GM19025 (cell line): ENCODE measurements around the gene BCR.

Experiments
- ATAC-seq: cut with Tn5 transposase; IDR thresholded peaks from one replicate; pipeline ENCODE4 v1.9.1; 2021; ENCODE audit warnings: mild to moderate bottlenecking, low read depth, moderate library complexity; ENCODE audit not compliant: unreplicated experiment

Gene BCR

DNA sequence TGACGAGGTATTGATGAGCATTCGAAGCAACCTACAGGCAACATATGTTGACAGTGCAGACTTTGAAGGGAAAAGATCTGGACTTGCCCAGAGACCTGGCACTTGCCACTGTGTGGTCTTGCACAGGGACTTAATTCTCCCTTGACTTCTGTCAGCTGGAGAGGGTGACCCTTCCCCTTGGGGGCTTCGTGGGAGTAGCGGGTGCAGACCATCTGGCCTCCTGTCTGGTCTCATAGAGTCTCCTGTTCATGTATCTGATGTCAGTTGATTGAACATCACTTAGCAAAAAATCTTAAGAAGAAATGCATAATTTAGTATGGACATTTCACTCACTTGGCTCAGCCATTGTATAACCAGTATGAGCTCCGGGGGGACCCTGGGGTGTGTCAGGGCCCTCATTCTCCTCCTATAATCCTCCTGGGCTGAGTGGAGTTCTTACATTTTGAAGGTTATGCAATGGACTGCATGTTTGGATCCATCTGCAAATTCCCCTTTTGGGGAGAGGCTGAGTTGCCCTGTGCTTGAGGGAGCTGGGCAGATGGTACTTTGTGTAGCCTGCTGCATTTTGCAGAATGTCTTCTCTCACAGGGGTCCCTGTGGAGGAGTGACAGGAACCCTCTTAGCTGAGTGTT is 13.0 kb downstream of the BCR start:
- no peak for ATAC-seq

DNA sequence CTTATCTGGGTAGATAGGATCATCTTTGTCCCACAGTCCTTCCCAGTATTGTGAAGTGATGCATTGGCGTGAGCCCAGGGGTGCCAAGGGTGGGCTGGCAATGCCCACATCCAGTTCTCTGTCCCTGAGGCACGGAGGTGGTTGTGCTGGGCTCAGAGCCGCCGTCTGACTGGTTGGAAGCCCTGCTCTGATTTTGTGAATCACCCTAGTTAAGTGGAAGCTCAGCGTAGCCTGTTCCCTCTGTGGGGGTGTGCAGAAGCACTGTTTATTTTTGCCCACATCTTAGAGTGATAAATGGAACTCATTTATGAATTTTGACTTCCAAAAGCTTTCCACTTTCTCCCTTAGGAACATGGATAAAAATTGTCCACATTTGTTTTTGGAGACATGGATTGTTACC is 13.6 kb downstream of the BCR start:
- no peak for ATAC-seq

DNA sequence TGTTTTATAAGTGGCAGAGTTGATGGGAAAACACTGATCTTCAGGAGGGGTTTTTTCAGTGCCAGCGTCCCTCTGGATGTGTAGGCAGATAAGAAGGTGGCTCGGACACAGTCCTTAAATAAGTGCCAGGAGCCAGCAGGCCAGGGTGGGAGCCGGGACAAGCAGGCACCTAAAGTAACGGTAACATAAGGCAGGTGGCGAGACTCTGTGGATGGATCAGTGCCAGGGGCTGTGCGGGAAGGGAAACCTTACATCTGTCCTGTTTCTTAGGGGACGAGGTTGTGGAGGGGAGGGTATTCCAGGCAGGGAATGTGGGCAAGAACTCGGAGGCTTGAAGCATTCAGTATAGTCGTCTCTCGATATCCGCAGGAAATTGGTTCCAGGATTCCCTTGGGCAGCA is 15.9 kb downstream of the BCR start:
- ATAC-seq: no peak

DNA sequence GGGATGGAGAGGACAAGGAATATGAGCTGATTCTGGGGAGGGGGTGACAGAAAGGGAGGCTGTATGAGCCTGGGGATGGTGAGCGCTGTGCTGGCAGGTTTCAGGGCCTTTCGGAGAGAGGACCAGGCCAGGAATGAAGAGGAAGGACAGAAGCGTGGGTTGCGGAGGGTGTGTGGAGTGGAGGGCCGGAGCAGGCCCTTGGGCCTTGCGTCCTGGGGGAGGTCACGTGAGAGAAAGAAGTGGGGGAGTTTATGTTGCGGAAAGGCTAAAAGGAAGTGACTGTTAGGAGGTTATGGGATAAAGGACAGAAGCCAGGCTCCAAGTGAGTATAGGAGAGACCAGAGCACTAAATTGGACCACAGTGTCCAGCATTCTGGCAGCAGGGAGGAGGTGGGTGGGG is 17.5 kb downstream of the BCR start:
- ATAC-seq: no peak

DNA sequence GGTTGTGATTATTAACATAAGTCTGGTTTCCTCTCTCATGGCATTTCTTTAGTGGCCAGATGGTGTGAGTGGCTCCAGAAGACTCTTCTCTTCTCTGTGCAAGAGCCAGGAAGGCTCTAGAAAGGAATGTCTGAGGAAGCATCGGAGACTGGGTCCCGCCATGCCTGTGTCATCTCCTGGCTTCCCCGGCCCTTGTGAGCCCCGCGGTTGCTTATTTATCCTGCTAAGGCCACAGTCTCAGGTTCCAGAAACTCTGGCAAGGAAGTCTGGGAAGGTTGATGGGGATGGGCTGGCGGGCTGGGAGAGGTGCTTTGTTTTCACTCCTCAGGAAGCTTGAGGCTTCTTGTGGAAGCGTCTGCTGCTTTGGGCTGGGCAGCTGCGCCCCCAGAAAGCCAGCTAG is 18.9 kb downstream of the BCR start:
- no peak for ATAC-seq

DNA sequence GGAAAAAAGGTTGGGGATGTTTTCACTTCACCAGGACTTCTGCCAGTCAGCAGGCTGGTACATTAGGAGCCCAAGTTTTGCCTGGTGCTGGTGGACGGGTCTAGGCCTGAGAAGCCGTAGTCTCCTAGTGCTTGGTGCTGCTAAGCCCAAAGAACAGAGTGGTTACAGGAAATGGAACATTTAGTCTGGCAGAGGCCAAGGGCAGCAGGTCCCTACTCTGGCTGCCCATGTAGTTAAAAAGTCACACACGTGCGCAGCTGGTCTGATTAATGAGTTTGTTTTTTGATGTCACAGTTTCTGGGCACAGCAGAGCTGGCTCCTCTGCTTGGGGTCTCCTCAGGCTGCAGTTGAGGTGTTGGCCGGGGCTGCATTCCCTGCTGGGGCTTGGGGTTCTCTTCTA is 20.6 kb downstream of the BCR start:
- ATAC-seq: no peak

DNA sequence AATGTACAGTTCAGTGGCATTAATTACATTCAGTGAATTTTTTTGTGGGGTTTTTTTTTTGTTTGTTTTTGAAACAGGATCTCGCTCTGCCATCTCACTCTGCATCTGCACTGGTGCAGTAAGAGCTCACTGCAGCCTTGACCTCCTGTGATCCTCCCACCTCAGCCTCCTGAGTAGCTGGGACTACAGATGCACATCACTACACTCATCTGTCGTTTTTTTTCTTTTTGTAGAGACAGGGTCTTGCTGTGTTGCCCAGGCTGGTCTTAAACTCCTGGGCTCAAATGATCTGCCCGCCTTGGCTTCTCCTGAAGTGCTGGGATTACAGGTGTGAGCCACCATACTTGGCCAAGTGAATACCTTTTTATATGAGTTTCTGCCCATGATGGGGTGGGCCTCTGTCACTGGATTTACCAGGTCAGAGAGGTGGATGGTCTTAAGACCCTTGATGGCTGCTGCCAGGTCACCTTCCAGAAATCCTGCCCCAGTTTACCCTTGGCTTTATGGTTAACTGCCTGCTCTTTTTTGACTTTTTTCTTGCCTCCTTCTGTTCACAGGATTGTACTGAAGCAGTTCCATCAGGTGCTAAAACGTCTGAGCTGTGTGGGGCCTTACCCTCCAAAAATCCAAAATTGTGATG is 22.6 kb downstream of the BCR start:
- ATAC-seq: no peak

DNA sequence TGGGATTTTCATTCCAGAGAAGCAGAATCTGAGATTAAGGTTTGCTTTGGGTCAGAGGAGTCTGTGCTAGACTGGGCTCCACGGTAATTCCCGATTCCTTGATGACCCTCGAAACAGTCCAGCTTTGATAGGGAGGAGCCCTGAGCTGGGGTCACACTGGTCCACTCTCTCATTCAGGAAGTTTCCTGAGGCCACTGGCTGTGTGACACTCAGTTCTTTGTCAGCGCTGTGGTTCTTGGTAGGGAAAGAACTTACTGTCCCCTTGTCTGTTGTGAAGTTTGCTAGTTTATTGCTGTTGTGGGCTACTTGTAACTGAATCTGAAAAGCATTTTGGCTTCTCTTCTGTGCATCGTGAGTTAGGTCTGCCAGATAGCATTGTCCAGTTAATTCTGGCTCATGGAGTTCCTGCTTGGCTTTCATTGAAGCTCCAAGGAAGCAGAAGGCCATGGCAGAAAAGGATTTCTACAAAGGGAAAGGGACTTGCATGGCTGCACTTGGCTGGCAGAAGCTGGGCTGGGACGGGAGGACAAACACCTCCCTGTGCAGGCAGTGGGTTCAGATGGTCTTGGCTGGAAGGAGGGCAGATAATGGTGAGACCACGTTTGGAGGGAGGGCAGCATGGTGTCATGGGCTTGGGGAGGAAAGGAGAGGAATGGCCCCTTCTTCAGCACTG is 23.3 kb downstream of the BCR start:
- ATAC-seq: no peak

DNA sequence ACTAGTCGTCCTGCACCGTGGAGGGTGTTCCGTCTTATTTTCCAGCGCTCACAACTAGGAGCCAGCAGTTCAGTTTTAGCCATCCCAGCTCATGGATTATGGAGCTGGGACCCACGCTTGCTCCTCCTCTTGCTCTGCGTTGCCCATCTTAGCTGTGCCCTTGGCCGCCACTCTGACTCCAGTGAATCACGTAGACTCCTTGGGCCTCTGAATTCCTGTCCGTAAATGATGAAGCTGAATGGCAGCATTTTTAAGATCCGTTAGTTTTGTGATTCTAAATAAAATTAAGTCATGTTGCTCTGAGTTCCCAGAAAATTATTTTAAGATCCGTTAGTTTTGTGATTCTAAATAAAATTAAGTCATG is 23.8 kb downstream of the BCR start:
- no peak for ATAC-seq

DNA sequence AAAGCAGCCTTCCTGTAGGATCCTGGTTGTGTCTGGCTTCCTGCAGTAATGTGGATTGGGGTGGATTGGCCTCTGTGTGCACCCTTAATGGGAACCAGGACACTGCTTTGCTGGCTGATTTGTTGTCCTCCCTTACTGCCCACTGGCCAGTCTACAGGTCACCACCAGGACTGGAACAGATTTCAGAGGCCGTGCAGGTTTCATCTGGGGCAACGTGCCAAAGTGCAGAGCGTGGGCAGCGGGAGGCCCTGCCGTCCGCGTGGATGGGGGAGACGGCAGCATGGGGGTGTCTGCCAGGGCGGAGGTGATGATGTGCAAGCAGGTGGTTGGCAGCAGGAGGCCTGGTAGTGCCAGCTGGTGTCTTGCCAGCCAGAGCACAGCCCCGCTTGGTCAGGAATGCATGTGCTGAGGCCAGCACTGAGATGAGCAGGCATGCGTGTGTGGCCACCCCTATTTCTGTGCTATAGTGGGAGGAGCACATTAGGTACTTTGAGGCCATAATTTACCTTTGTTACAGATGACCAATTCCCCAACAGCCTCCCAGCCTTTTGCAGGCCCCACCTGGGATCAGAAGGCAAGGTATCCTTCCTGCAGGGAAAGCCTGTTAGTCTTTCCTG is 24.3 kb downstream of the BCR start:
- ATAC-seq: no peak

DNA sequence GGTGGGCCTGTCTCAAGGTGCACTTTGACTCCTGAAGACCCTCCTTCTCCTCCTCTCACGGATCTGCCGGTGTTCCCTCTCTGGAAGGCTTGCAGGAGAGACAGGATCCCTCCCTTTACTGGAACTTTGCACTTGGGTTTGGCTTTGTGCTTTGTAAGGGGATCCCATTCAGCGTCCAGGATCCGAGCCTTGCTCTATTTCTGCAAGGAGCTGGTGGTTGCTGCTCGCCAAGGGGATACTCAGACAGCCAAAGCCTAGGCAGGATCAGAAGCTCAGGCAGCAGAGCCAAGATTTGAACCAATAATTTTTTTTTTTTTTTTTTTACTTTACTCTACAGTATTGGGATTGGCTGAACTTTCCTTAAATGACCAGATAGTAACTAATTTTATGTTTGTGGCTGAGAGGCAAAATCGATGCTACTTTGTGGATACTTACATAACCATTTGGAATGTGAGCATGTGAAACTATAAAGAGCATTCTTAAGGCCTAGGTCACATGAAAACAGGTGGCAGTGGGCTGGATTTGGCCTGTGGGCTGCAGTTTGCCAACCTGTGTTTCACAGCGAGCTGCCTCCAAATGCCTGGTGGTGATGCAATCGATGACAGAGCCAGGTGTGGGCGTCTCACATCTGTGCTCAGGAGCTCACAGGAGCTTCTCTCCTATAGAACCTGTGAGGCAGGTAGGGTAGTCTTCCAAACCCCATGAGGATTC is 25.2 kb downstream of the BCR start:
- no peak for ATAC-seq

DNA sequence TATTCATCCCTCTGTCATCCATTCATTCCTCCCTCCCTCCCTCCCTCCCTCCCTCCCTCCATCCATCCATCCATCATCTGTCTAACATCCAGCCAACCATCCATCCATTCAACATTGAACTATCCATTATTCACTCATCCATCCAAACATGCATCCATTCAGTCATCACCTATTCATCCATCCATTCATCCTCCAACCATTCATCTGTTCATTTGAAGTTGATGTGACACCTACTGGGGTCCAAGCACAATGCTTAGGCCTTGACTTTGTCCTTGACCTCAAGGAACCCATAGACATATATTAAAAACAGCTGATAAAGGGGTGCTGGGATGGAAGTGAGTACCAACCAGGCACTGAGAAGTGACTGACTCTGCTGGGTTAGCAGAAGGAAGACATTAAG is 26.6 kb downstream of the BCR start:
- no peak for ATAC-seq

DNA sequence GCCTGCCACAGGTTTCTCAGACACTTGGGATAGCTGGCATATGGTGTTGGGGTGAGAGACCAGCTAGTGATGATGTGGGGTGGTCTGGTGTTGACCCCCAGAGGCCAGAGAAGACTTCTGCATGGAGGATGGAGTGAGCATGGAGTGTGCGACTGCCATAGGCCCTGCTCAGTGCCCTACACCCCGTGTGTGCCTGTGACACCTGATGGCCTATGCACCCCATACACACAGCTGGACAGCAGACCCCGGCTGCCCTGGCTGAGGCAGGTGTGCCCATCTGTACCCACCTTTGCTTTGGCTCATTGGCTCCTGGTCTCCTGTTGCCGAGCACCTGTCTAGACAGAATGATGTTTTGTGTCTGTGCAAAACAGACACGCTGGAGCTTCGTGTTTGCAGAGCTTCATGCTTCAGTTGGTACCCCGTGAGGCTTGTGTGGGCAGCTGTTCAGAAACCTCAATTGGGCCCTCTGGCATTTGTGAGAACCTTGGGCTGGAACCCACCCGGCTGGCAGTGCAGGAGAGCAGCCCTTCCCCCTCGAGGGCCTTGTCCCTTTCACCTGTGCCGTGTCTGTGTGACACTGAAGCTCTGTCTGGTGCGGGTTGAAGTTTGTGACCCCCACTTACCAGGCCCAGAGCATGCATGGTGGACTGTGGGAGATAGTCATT is 27.6 kb downstream of the BCR start:
- ATAC-seq: no peak

DNA sequence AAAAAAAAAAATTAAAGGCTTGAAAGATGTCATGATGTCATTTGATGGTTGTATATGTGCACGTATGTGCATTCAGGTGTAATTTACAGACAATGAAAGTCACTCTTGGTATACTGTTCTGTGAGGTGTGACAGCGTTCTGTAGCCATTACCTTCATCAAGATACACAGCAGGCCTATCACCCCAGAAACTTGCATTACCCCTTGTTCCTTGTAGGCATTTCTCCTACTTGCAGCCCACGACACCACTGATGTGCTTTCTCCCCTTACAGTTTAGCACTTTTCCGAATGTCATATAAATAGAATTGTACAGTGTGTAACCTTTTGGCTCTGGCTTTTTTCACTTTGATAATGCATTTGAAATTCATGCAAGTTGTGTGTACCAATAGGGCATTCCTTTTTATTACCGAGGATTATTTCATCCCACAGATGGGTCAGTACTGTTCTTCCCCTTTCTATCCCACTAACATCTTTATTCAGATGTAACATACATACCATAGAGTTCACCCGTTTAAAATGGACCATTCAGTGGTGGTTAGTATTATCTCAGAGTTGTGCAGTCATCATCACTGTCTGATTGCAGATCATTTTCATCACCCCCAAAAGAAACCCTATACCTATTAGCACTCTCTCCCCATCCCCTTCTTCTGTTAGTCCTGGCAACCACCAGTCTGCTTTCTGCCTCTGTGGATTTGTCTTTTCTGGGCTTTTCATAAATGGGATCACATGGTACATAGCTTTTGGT is 30.3 kb downstream of the BCR start:
- no peak for ATAC-seq

DNA sequence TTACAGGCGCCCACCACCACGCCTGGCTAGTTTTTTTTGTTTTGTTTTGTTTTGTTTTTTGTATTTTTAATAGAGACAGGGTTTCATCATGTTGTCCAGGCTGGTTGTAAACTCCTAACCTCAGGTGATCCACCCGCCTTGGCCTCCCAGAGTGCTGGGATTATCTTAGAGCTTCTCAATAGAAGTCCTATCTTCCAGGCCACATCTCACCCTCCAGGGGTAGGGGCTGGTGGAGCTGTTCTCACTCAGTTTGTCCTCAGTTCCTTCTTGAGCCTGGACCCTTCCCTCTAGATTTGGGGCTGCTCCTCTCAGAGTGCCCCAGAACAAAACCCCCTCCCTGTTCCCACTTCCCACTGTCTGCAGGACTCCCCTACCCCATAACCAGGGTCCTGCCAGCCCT is 31.3 kb downstream of the BCR start:
- no peak for ATAC-seq

DNA sequence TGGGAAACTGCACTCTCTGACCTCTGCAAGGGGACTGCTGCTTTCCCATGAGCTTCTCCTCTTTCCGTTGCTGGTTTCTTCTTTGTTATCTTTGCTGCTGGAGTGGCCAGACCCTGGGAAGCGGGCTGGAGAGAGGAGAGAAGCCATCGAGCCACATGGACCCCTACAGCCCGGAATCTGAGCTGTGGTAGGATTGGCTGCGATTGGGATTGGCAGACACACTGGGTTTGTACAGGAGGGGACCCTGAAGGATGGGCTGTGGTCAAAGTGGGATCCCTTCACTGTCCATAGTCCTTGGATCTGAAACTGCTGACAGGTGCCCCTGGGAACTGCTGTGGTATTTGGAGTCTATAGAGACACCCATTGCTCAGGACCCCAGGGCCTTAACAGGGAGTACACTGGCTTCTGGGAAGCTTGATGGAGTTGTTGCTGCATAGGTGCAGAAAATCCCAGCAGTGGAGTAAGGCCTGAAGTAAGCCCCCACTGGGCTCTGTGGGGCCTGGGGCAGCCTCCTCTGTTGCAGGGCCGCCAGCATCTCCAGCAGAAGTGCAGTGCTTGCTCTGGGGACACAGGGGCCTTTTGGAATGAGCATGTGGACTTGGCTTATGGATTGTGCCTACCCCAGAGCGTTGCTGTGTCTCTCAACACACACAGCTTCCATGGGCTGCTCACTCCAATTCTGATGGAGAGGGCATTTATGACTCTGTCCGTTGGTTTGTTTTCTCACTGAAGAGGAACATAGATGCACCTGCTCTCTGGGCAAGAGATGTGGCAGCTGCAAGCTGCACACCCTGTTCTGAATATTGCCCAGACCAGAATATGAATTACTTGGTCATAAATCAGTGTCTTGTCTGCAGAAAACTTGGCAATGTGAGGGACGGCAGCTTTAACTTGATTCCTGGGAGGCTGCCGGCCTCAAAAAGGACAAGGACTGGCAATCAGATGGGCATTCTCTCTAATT is 32.0 kb downstream of the BCR start:
- no peak for ATAC-seq

DNA sequence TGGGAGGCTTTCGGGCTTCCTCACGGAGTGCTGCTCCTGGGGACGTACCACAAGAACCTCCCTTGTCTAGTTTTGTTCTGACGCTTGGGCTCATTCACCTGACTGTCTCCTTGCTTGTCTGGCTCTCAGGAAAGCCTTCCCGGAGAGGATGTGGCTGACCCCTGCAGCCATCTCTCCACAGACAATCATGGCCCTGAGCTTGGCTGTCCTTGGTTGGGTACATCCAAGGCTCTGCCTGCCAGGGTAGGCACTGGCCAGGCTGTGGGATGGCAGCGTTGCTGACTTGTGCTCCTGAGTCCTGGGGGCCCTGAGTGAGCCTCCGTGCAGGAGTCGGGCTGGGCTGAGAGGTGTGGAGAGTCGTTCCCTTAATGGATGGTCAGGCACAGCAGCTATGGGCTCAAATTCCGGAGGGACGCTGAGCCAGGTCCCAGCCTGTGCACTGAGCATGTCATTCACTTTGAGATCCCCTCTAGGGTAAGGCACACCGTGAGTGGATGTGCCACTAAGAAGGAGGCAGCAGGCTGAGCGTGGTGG is 32.8 kb downstream of the BCR start:
- no peak for ATAC-seq

DNA sequence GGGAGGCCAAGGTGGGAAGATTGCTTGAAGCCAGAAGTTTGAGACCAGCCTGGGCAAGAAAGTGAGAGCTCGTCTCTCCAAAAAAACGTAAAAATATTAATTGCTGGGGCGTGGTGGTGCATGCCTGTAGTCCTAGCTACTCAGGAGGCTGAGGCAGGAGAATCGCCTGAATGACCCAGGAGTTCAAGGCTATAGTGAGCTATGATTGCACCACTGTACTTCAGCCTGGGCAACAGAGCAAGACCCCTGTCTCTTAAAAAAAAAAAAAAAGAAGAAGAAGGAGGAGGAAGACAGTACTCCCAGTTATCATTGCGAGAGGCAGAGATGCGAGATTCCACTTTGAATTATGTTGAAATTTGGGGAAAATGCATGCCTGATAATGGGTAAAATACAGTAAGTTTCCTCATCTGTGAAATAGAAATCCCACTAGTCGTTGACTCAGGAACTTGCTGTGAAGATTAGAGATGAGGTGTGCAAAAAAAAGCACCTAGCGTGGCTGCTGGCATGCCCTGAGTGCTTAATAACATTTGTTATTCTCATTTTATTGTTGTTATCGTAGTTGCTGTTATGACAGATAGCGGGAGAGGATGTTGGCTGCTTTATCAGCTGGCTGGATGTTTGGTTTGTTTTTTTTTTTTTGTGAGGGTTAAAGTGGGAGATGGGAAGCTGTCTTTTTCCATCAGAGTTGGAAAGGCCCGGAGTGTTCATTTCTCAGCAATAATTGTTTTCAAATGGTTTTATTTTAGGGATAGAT is 33.4 kb downstream of the BCR start:
- no peak for ATAC-seq
